HG03025 (cell line): ENCODE data around the gene EVA1C.
"Not testable (repeated sequence)": the region's sequence is repeated elsewhere in the genome, so short reads cannot be mapped to it uniquely, and the experiment has no call there.

Experiments
- ATAC-seq: cut with Tn5 transposase; IDR thresholded peaks from one replicate; pipeline ENCODE4 v1.9.1; 2021; ENCODE audit warnings: mild to moderate bottlenecking, moderate library complexity; ENCODE audit not compliant: unreplicated experiment, low FRiP score

Gene EVA1C, protein sequence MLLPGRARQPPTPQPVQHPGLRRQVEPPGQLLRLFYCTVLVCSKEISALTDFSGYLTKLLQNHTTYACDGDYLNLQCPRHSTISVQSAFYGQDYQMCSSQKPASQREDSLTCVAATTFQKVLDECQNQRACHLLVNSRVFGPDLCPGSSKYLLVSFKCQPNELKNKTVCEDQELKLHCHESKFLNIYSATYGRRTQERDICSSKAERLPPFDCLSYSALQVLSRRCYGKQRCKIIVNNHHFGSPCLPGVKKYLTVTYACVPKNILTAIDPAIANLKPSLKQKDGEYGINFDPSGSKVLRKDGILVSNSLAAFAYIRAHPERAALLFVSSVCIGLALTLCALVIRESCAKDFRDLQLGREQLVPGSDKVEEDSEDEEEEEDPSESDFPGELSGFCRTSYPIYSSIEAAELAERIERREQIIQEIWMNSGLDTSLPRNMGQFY

DNA sequence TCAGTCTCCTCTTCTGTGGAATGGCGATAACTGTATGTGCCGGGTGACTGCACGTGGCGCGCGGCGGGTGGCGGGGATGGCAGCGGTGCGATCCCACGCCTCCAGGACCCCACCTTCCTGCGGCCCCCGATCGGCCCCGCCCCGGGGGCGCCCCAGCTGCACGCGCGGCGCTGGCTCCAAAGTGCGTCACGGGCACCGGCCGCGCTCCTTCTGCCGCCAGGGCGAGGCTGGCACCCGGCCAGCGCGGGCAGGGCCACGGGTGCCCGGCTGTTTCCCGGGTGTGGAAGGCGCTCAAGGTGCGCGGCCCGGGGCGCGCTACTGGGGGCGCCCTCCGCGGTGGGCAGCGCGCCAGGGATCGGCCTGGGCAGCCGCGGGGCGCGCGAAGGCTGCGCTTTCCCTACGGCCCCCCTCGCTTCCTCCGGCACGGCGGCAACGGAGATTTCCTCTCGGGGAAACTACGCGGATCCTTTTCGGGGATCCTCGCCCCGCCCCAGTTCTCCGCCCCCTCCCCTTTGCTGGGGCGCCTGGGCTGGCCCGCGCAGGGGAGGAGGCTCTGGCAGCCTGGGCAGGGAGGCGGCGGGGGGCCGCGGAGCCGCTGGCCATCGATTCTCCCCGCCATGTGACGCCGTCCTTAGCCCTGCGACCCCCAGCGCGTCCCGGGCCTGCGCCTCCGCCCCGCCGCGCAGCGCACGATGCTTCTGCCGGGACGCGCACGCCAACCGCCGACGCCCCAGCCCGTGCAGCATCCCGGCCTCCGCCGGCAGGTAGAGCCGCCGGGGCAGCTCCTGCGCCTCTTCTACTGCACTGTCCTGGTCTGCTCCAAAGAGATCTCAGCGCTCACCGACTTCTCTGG lies at the start of gene EVA1C:
TSS of gene EVA1C (plus strand) at position 545 of the 853 bp plus-strand sequence. CDS start at position 693, 148 bp downstream.
- no peak for ATAC-seq

DNA sequence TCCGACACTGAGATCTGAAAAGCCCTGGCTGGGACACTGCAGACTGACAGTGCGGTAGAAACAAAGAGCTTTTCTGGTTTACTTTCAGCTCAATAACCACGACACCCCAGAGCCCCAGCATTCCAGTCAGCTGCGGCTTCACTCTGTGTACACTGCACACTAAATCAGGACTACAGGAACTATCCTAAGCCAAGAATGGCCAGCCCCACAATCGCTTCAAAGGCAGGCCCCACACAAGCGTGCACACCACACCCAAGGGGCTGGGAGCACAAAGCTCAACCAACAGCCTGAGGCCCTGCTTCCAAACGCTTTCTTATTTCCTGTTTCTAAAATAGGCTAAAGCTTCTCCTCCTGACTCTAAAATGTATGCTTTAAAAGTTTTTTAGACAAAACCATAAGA lies 48.1 kb upstream of the EVA1C start:
- no peak for ATAC-seq

DNA sequence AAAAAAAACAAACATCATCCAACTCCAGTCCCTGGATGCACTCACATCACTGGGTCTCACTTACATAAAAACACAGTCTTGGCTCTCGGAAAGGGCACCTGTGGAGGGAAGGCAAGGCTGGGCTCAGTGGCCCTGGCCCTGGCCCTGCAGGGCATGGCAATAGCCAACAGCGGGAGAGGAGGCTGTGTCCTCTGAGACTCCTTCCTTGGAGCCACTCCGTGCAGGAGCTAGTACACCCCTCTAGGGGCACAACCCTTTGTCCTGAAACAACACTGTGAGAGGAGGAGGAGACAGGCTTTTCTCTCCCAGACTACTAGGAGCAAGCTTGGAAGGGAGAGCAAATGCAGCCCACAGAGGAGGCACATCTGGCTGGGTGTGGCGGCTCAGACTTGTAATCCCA lies 47.7 kb upstream of the EVA1C start:
- ATAC-seq, result no peak

DNA sequence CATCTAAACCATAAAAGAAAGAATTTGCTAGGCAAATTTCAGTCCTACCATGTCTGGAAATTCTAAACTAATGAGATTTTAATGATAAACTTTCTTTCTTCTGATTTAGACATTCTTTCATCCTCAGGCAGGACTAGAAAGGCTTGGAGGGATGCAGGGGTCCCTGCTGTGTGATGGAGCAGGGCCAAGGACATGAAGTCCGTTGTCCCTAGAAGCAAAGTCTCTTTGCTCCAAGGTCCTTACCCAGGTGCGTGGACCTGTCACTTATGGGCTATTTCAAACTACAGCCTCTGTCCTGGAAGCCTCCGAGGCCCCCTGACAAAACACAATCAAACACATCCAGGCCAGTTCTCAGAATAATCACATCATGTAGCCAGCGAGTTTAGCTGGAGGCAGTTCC lies 46.3 kb upstream of the EVA1C start:
- no peak for ATAC-seq

DNA sequence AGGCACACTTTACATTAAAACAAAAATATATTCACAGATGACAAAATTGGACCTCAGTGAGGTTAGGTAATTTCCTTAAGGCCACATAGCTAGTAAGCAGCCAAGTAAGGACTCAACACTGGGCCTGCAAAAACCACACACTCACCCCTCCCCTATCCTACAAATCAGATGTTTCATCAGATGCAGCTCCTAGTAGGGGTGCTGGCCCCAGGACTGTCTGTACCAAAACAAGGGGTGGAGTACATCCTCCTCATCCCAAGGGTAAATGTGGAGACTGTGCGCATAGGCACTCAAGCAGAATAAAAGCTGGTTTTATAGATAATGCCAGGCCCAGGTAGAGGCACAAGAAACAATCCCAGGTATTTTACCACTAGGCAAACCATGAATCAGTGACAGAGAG lies 45.3 kb upstream of the EVA1C start:
- no peak for ATAC-seq

DNA sequence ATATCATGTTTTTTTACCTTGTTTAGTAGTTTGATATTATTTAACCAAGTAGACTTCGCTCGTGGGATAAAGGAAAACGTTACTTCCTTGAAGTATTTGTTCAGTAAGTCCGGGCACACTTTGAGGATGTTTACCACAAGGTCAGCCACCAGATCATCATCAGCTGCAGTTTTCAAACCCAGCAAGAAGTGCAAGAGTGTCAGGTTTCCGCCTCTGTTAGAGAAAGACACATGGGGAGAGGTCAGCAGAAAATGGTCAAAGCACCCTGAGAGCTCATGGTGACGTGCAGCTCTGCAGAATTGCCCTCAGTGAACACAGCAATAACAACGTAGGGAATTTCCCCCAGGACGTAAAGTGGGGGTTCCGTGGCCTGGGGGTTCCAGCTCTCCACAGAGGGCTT lies 44.1 kb upstream of the EVA1C start:
- ATAC-seq, result no peak

DNA sequence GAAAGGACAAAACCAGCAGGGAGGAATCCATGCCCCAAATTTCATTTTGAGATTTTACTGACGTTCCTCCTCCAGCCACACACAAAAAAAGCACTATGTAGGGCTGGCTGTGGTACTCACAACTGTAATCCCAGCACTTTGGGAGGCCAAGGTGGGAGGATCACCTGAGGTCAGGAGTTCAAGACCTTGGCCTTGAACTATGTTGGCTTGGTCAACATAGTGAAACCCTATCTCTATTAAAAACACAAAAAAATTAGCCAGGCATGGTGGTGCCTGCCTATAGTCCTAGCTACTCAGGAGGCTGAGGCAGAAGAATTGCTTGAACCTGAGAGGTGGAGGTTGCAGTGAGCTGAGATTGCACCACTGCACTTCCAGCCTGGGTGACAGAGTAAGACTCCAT lies 43.5 kb upstream of the EVA1C start:
- ATAC-seq, result not testable (repeated sequence)

DNA sequence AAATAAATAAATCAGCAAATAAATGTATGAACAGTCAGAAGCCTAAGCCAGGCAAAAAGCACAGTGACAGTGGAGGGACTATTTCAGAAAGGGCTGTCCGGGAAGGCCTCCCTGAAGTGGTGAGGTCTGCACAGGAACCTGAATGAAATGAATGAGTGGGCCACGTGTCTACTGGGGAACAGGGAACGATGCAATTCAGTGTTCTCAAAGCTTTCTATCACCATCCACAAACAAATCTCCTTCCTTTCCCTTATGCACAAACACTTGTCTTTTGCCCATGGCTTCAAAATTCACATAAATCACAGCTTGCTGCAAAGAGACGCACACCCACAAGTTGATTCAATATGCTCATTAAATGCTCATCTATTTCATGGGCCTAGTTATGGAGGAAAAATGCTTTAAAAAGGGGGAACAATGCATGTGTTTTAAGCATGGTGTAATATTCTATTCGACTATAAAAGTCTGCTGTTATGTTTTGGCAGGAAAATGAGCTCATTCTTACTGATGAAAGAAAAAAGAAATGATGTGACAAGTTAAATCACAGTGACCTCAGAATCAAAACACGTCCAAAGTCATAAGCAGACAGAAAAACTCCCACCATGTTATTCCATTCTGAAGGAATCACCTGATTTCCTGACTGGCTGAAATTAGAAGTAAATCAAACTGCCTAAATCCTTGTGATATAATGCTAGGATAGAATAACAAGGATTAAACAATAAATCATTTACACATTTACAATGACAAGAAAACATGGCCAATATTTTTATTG lies 41.3 kb upstream of the EVA1C start:
- no peak for ATAC-seq

DNA sequence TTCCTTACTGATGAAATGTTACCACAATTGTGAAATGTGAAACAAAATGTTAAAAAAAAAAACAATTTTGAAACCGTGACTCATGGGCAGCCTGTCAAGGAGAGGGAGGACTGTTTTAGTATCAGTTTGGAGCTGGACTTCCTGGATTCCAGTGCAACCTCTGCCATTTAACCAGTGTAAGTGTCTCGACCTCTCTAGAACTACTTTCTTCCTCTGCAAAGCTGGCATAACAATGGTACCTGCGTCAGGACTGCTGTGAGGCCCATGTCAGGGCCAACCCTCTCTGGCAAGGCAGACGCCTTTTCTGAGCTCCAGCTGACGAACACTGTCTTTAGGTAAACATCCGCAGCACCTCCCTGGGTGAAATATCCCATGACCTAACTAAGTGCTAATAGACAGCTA lies 40.6 kb upstream of the EVA1C start:
- no peak for ATAC-seq

DNA sequence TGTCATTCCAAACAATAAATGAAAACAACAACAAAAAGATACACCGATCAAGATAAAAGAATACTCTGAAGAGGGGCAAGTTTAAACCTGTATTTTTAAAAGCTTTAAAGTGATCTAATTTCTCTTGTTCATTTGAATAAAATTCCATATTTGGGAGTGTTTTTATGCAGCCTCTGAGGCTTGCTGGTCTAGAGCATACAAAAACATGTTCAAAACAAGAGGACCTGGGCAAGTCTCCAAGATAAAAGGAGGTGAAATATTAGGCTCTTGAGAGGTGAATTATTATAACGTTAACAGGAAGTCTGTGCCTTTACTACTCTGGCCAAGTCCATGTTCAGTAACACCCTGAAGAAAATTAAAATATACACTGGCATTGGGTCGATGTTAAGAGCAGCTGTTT lies 39.8 kb upstream of the EVA1C start:
- ATAC-seq, result no peak

DNA sequence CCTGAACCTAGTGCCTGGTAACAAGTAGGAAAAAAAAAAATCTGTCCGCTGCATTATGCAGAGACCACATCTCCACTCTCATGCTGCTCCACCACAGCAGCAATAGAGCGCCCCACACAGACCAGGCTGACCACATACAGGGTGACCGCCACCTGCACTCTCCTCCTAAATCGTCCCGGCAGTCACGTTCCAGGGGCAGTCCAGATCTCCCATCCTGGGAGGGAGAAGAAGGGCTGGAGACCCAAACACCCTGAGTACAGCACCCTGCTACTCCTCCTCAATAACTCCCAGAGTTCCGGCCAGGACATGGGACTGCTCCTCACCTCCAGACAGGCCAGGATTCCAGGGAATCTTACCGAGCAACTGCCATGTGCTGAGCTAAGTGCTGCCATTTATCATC lies 35.0 kb upstream of the EVA1C start:
- no peak for ATAC-seq

DNA sequence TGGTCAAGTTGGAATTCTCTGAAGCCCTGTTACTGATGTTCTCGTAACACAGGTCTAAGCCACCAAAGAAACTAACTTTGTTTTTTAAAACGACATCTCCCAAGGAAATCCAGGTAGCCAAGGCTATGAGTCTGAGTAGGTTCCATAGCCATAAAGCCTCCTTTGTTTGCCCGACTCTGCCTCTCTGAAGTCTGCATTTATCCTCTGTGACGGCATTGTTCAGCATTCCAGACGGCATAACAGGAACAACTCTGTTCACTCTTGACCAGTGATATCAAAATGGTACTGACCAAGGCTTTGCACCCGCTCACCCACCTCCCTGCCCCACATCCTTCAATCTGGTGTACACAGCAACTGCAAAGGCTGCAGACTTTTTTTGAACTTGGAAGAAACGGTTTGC lies 34.5 kb upstream of the EVA1C start:
- ATAC-seq, result no peak

DNA sequence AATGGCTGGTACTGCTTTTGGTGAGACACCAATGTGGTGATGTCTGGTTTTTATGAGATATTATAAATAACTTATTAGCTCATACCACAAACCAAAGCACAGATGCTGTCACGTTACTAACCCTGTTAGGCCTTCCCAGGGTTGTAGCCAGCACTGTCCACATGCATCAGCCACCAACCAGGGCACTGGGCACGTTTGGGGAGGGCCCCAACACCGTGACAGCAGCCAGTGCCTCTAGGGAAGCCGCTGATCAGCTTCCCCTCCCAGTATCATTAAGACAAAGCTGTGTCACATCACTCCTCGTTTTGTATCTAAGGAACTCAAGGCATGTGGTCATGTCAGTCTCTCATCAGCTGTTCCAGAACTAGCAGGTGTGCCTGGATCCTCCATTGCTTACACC lies 33.5 kb upstream of the EVA1C start:
- no peak for ATAC-seq

DNA sequence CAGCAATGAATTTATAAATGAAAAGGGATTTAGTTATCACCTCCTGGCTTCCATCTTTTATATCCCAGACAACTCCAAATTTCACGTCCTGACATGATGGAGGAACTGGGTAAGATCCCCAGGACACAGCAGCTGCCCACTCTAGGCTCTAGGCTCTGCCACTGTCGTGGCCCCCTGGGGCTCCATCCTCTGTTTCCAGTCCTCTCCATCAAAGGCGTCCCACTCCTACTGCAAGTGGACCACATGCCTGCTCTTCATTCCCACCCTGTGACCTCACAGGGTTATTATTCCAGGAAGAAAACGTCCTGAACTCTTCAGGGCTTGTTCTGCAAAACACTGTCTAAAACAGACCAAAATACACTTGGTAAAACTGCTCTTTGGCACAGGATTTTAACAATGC lies 31.6 kb upstream of the EVA1C start:
- no peak for ATAC-seq

DNA sequence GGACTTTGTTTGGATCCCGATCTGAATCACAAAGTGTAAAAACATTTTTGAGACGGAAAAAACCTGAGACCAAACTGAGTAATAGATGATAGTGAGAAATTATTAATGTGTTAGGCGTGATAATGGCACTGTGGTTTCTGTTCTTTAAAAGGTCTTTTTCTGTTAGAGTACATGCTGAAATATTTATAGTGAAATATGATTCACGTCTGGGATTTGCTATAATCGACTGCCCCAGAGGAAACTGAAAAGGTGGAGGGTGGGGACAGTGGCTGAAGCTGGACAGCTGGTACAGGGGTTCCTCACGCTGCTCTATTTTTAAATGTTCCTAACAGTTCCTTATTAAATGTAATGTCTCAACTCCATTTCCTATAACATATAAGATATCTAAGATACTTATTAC lies 30.9 kb upstream of the EVA1C start:
- no peak for ATAC-seq

DNA sequence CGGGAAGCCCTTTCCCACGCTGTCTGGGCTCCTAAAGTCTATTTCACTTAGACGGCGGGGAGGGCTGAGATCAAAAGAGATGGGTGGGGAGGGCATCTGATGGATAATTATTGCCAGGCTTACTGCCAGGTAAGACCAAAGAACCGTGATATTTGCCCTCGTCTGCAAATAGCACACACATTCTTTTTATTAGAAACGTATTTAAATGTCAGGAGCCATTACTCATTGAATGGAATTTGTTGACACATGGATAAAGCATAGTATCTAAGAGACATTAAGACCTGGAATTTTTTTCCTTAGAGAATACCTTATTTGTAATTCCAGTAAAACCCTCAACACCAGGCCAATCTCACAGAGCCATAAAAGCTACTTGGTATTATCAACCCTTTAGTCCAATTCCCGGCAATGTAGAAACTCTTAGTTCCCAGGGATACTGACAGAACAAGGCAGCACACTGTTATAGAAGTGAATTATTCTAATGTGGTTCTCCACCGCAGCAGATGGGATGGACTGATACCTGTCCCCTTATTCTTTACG lies 30.3 kb upstream of the EVA1C start:
- no peak for ATAC-seq

DNA sequence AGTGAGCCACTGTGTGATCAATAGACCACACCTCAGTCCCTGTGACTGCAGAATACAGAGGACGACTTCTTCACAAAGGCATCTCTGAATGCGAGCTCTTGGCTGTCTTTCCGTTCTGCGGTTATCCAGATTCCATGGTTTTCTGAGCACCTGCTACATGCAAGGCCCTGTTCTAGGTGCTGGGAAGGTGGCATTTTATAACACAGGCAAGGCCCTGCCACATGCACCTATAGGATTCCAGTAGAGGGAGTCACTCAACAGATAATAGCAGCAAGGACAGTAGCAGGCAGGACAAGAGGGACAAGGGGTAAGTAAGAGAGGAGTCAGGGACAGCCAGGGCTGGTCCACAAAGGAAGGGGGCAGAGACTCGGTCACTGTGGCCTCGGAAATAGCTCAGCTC lies 28.7 kb upstream of the EVA1C start:
- ATAC-seq, result no peak

DNA sequence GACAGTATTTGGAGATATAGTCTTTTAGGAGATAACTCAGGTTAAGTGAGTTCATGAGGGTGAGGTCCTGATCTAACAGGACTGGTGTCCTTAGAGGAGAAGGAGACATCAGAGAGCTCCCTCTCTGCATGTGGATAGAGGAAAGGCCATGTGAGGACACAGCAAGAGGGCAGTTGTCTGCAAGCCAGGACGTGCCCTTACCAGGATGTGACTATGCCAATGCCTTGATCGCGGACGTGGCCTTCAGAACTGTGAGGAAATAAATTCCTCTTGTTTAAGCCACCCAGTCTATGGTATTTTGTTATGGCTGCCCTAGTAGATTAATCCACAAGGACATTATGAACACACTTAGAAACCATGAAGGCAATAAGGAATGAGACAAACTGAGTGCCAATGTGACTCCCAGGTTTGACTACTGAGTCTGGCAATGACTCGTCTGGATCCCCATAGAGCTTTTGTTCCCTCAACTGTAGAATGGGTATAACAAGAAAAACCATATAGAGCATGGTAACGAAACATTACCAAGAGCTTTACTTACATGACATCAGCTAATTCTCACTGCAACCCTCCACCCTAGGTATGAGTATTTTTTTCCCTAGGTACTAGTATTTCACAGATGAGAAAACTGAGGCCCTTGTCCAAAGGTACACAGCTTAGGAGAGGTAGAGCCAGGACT lies 26.2 kb upstream of the EVA1C start:
- ATAC-seq, result no peak

DNA sequence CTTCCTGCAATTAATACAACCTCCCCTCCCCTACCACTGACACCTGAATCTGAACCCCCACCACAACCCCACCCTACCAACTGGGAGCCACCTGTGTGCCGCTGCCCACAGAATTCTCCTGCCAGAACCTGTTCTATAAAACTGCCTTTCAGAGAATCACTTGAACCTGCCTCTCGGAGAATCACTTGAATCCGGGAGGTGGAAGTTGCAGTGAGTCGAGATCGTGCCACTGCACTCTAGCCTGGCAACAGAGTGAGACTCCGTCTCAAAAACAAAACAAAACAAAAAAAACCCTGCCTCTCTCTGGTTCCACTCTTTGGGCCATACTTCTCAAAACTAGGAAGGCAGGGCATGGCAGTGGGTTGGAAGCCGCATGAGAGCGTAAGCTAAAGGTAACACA lies 25.4 kb upstream of the EVA1C start:
- ATAC-seq, result no peak

DNA sequence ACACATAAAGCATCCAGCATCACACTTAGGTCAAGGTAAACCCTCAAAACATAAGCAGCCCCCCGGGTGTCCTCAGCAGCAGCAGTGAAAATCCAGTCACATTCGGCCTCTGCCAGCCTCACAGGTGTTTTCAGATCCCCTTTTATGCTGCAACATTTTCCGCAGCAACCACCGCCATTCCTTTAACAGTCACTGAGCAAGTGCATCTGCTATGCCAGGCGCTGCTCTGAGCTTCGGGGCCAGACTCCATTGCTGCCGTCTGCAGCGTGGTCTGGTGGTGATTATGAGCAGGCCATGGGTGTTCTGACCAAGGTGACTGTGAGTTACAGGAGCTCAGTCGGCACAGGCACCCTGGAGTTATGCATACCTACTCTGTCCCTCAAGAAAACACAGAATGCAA lies 24.2 kb upstream of the EVA1C start:
- ATAC-seq, result no peak
